Breast epithelium (tissue), 4 donors: ENCODE measurements around the gene BCAS3. TPM values are rescaled to one million over a fixed set of nuclear protein-coding genes. Genes with fewer than 3 reads are reported as not detected.

Experiments used
- DNase-seq, 2 donors: peaks; one replicate each; pipeline ENCODE4 v3.0.0-alpha.2; 2019; ENCODE audit warnings: low spot score in 2 of 2
- H3K27ac ChIP-seq, 2 donors: fragments of 200-600 bp; sonication (generic) in 1 of 2; one replicate each; pipeline ENCODE4 v1.5.1; 2016 to 2019; ENCODE audit warnings: mild to moderate bottlenecking in 1 of 2
- H3K27me3 ChIP-seq, 2 donors: fragments of 200-600 bp; sonication (generic) in 1 of 2; one replicate each; pipeline versions ENCODE4 v1.5.1 to v1.6.0; 2017 to 2019; ENCODE audit warnings: control low read depth in 1 of 2, mild to moderate bottlenecking in 1 of 2
- H3K36me3 ChIP-seq: fragments of 200-600 bp; one replicate; pipeline ENCODE4 v1.5.1; 2019
- H3K4me1 ChIP-seq, 2 donors: fragments of 200-600 bp; sonication (generic); one replicate each; pipeline ENCODE4 v1.5.1; 2016 to 2019; ENCODE audit warnings: control low read depth in 1 of 2
- H3K4me3 ChIP-seq, 3 donors: fragments of 200-600 bp; sonication (generic); 1 replicate in 2 of 3; 2 replicates in 1 of 3; pipeline ENCODE4 v1.5.1; 2016 to 2019; ENCODE audit warnings: mild to moderate bottlenecking in 3 of 3, moderate library complexity in 2 of 3
- H3K9me3 ChIP-seq, 2 donors: fragments of 200-600 bp; sonication (generic) in 1 of 2; one replicate each; pipeline ENCODE4 v1.5.1; 2016 to 2019; ENCODE audit warnings: control low read depth in 1 of 2
- POLR2A ChIP-seq: fragments of 450-650 bp; IDR thresholded peaks from one replicate; pipeline ENCODE4 v1.6.1; 2016; ENCODE audit warnings: antibody characterized with exemption, mild to moderate bottlenecking, moderate library complexity
- POLR2AphosphoS5 ChIP-seq, 3 donors: sonication (generic); formaldehyde crosslinking; IDR thresholded peaks; one replicate each; pipeline ENCODE4 v1.6.1; 2017; ENCODE audit warnings: antibody characterized with exemption in 3 of 3
- intact Hi-C: fragments of 100-400 bp; cut with DNase I; formaldehyde crosslinking; loops from one replicate; pipeline ENCODE4 v1.15.1; 2023; ENCODE audit warnings: low total_unique reads
- total RNA-seq, 3 donors: library from RNA; depleted of rRNA; stranded (reverse); fragments of >200 nt; gene quantifications; one replicate each; pipeline ENCODE4 v1.1.0, GENCODE V29; 2016
- TF ChIP-seq, protein P1 (sequence below), 3 donors: fragments of 450-650 bp; IDR thresholded peaks; one replicate each; pipeline ENCODE4 v1.5.1; 2016 to 2017; ENCODE audit warnings: antibody characterized with exemption in 3 of 3, mild to moderate bottlenecking in 3 of 3, moderate library complexity in 3 of 3

Gene BCAS3
- total RNA-seq, 3 donors from 2014 or later = 30.8 to 47.9 (median 31.2) TPM

DNA sequence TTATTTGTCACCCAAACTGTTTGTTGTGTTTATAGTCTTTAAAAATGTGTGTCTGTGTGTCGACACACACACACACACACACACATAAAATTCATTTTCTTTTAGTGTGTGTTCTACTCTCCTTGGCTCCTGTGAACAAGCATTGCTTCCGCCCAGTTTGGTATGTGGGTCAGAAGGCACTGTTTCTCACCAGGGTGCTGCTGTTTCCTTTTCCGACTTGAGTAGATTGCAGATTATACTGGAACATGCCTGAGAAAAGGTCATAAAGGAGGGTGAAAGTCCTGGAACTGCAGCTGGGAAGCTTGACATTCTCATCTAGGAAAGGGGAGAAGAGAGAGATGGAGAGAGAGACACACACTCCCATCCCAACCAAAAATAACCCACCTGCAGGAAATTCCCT lies 330.3 kb downstream of the BCAS3 start:
- Histone ChIP-seq H3K9me3 (no peaks in the 10 kb centered on the region), H3K4me3 (no peak overlapping the region), H3K27ac (peak overlapping the region in 1 of 2 donors; percentile 36), H3K4me1 (no peaks in the 10 kb centered on the region), H3K27me3 (no peaks in the 10 kb centered on the region), H3K36me3 (no peaks in the 10 kb centered on the region)
- TF ChIP-seq, protein P1, sequence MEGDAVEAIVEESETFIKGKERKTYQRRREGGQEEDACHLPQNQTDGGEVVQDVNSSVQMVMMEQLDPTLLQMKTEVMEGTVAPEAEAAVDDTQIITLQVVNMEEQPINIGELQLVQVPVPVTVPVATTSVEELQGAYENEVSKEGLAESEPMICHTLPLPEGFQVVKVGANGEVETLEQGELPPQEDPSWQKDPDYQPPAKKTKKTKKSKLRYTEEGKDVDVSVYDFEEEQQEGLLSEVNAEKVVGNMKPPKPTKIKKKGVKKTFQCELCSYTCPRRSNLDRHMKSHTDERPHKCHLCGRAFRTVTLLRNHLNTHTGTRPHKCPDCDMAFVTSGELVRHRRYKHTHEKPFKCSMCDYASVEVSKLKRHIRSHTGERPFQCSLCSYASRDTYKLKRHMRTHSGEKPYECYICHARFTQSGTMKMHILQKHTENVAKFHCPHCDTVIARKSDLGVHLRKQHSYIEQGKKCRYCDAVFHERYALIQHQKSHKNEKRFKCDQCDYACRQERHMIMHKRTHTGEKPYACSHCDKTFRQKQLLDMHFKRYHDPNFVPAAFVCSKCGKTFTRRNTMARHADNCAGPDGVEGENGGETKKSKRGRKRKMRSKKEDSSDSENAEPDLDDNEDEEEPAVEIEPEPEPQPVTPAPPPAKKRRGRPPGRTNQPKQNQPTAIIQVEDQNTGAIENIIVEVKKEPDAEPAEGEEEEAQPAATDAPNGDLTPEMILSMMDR (IDR thresholded peaks at IDR 0.05) = no peak
- TF ChIP-seq POLR2A (no peak), POLR2AphosphoS5 (IDR thresholded peaks at IDR 0.05) (no peak)
- intact Hi-C loops = loop anchor here (10.0 kb wide), 1 partner anchor 247 kb away; no protein-coding TSS in a partner anchor
- DNase-seq = no peak

DNA sequence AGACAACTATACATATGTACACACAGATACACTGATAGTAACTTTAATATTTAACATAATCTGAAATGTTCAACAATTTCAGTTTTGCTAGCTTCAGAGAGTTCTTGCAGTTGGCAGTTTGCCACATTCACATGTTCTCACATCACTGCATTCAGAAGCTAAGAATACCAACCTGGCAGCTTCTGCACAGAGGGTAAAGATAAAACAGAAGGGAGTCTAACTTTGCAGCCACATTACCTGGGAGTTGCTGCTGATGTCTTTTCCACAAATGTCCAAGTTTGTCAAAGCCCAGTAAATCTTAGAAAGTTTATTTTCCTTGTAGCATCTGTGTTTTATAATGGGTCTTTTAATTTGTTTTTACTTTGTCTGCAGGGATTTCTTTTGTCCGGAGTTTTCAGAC lies 332.0 kb downstream of the BCAS3 start:
- intact Hi-C loops = loop anchor here (10.0 kb wide), 1 partner anchor 245 kb away; no protein-coding TSS in a partner anchor
- Histone ChIP-seq H3K4me1 (no peaks in the 10 kb centered on the region), H3K36me3 (no peaks in the 10 kb centered on the region), H3K27ac (no peak overlapping the region), H3K4me3 (no peak overlapping the region), H3K9me3 (no peaks in the 10 kb centered on the region), H3K27me3 (no peaks in the 10 kb centered on the region)
- TF ChIP-seq POLR2AphosphoS5 (IDR thresholded peaks at IDR 0.05) (no peak), POLR2A (no peak)
- TF ChIP-seq, protein P1 (IDR thresholded peaks at IDR 0.05) = no peak
- DNase-seq = no peak

DNA sequence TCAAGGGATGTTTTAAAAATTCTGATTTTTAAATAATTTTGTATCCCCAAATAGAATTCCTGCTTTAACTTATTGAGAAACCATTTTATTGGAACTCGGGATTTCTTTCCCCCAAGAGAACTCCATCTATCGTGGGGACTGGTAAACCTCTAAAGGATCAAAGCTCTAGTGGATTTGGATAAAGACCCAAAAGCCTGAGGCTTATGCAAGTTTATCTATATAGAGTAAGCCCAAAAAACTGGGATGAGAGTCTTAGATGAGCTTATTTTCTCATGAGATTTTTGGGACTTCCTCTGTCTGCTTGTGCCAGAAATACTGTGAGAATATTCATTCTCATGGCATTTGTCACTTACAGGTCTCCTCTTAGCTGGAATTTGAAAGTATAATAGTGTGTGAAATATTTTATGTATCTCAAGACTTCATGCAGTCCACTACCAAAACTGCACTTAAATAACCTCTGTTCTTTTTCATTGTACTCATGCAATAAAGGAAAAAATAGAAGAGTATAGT lies 333.1 kb downstream of the BCAS3 start:
- H3K4me1 ChIP-seq = no peaks in the 10 kb centered on the region
- no peaks in the 10 kb centered on the region for H3K27me3 ChIP-seq
- TF ChIP-seq, protein P1 (IDR thresholded peaks at IDR 0.05) = no peak
- no peak for TF ChIP-seq POLR2AphosphoS5 (IDR thresholded peaks at IDR 0.05)
- no peak for TF ChIP-seq POLR2A
- intact Hi-C loops = no loop called here
- H3K36me3 ChIP-seq = no peaks in the 10 kb centered on the region
- H3K4me3 ChIP-seq = no peak overlapping the region
- no peak for DNase-seq
- no peaks in the 10 kb centered on the region for H3K9me3 ChIP-seq
- no peak overlapping the region for H3K27ac ChIP-seq

DNA sequence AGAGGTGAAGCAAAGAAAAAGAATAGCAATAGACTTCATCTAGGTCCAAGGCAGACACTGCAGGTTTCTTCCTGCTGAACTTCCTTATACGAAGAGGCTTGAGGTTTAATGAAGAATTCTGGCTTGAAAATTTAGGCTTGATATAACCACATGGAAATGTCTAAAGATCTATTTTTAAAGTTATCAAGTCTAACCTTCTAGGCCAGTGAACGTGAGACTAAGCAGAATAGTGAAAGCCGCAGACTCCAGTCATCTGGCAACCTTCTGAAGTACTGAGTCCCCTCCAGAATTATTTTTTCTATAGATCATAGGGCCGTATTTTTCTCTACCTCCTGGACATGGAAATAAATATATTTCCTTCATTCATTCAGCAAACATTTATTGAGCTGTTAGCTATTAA lies 333.6 kb downstream of the BCAS3 start:
- no peak for DNase-seq
- Histone ChIP-seq H3K4me1 (no peaks in the 10 kb centered on the region), H3K4me3 (no peak overlapping the region)

DNA sequence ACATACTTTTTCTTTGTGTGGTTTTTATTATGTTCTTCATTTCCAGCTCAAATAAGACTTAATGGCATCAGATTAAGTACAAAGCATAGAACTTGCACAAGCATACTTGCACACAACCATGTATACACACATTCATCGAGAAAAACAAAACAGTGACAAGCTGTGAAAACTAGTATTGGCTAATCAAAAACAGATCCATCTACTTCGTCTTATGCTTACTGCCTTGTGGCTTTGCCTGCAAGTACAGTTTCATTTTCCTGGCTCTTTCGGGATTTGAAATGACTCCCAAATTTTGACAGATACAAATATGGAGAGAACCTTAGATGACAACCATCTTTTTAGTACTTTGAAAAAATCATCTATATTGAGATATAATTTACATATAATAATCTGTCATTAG lies 338.3 kb downstream of the BCAS3 start:
- DNase-seq = no peak
- no peaks in the 10 kb centered on the region for H3K4me1 ChIP-seq
- H3K27ac ChIP-seq = no peak overlapping the region
- TF ChIP-seq POLR2AphosphoS5 (IDR thresholded peaks at IDR 0.05) = no peak
- TF ChIP-seq, protein P1 (IDR thresholded peaks at IDR 0.05) = no peak
- no peak for TF ChIP-seq POLR2A
- no peaks in the 10 kb centered on the region for H3K36me3 ChIP-seq
- H3K4me3 ChIP-seq = no peak overlapping the region
- H3K27me3 ChIP-seq = no peaks in the 10 kb centered on the region
- intact Hi-C loops = no loop called here
- no peaks in the 10 kb centered on the region for H3K9me3 ChIP-seq

More for the DNA sequence above, 333.6 kb downstream of the BCAS3 start:
- TF ChIP-seq POLR2AphosphoS5 (IDR thresholded peaks at IDR 0.05) (no peak), POLR2A (no peak)
- TF ChIP-seq, protein P1 (IDR thresholded peaks at IDR 0.05) = no peak
- H3K36me3 ChIP-seq = no peaks in the 10 kb centered on the region
- intact Hi-C loops = no loop called here
- H3K27ac ChIP-seq = no peak overlapping the region
- H3K9me3 ChIP-seq = no peaks in the 10 kb centered on the region
- no peaks in the 10 kb centered on the region for H3K27me3 ChIP-seq
